KMS-11 (cell line): ENCODE results near the gene ZNF513.

Experiments used
- H2AFZ ChIP-seq: fragments of 200-600 bp; sonication (generic); 2 replicates; pipeline ENCODE4 v1.6.1; 2016; ENCODE audit warnings: antibody characterized with exemption, mixed run types, low read depth
- H3K27ac ChIP-seq: fragments of 200-600 bp; sonication (generic); 2 replicates; pipeline ENCODE4 v1.6.1; 2016; ENCODE audit warnings: mild to moderate bottlenecking, mixed run types
- H3K27me3 ChIP-seq: fragments of 200-600 bp; sonication (generic); 2 replicates; pipeline ENCODE4 v1.6.1; 2017; ENCODE audit warnings: mild to moderate bottlenecking, low read depth, mixed run types, moderate library complexity; ENCODE audit not compliant: insufficient read depth
- H3K36me3 ChIP-seq: fragments of 200-600 bp; sonication (generic); 2 replicates; pipeline ENCODE4 v1.6.1; 2017; ENCODE audit warnings: mild to moderate bottlenecking, mixed run types; ENCODE audit not compliant: insufficient read depth
- H3K4me1 ChIP-seq: fragments of 200-600 bp; sonication (generic); 2 replicates; pipeline ENCODE4 v1.6.1; 2016; ENCODE audit warnings: mild to moderate bottlenecking, low read depth, mixed run types; ENCODE audit not compliant: poor library complexity, severe bottlenecking
- H3K4me2 ChIP-seq: fragments of 200-600 bp; sonication (generic); 2 replicates; pipeline ENCODE4 v1.7.0; 2016; ENCODE audit warnings: mild to moderate bottlenecking, mixed run types
- H3K4me3 ChIP-seq: fragments of 200-600 bp; sonication (generic); IDR thresholded peaks from 2 replicates; pipeline ENCODE4 v1.6.1; 2017; ENCODE audit warnings: low read depth, low read length, mixed read lengths; ENCODE audit not compliant: insufficient read depth
- H3K79me2 ChIP-seq: fragments of 200-600 bp; sonication (generic); 2 replicates; pipeline ENCODE4 v1.6.1; 2016; ENCODE audit warnings: low read depth, mixed run types; ENCODE audit not compliant: insufficient read depth
- H3K9ac ChIP-seq: fragments of 200-600 bp; sonication (generic); 2 replicates; pipeline ENCODE4 v1.6.1; 2016; ENCODE audit warnings: mild to moderate bottlenecking, mixed run types
- H4K20me1 ChIP-seq: fragments of 200-600 bp; sonication (generic); 2 replicates; pipeline ENCODE4 v1.6.1; 2016; ENCODE audit warnings: mild to moderate bottlenecking, mixed run types; ENCODE audit not compliant: insufficient read depth
- TF ChIP-seq, protein P1 (sequence below): fragments of 200-600 bp; sonication (generic); conservative IDR thresholded peaks from 2 replicates; pipeline ENCODE4 v1.6.1; 2017; ENCODE audit warnings: low read depth, mild to moderate bottlenecking, antibody characterized with exemption, low read length, moderate library complexity, mixed read lengths

ZNF513 gene

DNA sequence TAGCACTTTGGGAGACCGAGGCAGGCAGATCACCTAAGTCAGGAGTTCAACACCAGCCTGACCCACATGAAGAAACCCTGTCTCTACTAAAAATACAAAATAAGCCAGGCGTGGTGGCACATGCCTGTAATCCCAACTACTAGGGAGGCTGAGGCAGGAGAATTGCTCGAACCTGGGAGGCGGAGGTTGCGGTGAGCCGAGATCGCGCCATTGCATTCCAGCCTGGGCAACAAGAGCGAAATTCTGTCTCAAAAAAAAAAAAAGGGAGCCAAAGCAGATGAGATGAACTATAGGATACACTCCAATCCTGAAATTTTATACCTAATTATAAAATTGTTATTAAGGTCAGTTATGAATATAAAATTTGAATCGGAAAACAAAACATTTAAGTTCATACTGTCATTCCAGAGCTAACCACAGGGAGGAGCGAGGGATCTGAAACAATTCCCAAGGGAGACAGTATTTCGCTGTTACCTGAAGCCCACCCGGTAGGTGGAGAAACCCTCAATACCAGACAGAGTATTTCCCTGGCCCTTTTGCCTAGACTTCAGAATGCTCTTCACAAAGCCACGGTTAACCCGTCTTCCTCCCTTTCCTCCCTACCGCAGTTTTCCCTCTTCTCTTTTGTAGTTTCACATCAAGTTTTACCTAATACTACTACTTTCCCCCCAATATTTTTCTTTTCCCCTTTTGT is 27.4 kb upstream of the ZNF513 start:
- Histone ChIP-seq H3K27me3 (no peaks in the 10 kb centered on the region), H3K36me3 (no peaks in the 10 kb centered on the region), H3K4me3 (no peak overlapping the region), H4K20me1 (peaks cover 16% of the 10 kb centered on the region; the same call in 1 of the 2 replicates), H3K27ac (peak overlapping the region; percentile 73; the same call in 1 of the 2 replicates), H2AFZ (no peak overlapping the region), H3K9ac (peak overlapping the region; percentile 85; the same call in 1 of the 2 replicates), H3K79me2 (peaks cover 64% of the 10 kb centered on the region), H3K4me2 (peak overlapping the region; percentile 77), H3K4me1 (peaks cover 36% of the 10 kb centered on the region)
- TF ChIP-seq, protein P1, sequence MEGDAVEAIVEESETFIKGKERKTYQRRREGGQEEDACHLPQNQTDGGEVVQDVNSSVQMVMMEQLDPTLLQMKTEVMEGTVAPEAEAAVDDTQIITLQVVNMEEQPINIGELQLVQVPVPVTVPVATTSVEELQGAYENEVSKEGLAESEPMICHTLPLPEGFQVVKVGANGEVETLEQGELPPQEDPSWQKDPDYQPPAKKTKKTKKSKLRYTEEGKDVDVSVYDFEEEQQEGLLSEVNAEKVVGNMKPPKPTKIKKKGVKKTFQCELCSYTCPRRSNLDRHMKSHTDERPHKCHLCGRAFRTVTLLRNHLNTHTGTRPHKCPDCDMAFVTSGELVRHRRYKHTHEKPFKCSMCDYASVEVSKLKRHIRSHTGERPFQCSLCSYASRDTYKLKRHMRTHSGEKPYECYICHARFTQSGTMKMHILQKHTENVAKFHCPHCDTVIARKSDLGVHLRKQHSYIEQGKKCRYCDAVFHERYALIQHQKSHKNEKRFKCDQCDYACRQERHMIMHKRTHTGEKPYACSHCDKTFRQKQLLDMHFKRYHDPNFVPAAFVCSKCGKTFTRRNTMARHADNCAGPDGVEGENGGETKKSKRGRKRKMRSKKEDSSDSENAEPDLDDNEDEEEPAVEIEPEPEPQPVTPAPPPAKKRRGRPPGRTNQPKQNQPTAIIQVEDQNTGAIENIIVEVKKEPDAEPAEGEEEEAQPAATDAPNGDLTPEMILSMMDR = peak; percentile 36; the same call in 1 of the 2 replicates

- H3K4me1 ChIP-seq = peaks cover 39% of the 10 kb centered on the region
- no peaks in the 10 kb centered on the region for H3K27me3 ChIP-seq
- TF ChIP-seq, protein P1 = no peak
- no peak overlapping the region for H3K9ac ChIP-seq
- H3K27ac ChIP-seq = no peak overlapping the region; the same call in 1 of the 2 replicates
- peaks cover 4% of the 10 kb centered on the region for H4K20me1 ChIP-seq
- H3K79me2 ChIP-seq = peaks cover 98% of the 10 kb centered on the region
- H3K36me3 ChIP-seq = no peaks in the 10 kb centered on the region
- H2AFZ ChIP-seq = no peak overlapping the region
- no peak overlapping the region for H3K4me2 ChIP-seq
- no peak overlapping the region for H3K4me3 ChIP-seq
Measured at GRCh38 chr2:27400348-27401135, 20.0 kb upstream of the ZNF513 start.

DNA sequence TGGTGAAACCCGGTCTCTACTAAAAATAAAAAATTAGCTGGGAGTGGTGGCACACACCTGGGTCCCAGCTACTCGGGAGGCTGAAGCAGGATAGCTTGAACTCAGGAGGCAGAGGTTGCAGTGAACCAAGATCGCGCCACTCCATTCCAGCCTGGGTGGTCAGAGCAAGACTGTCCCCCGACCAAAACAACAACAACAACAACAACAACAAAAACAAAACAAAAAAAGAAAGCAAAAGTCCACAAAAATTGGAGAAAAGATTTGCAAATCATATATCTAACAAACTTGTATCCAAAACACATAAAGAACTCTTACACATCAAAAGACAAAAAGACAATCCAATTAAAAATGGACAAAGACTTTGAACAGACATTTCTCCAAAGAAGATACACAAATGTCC is 18.4 kb upstream of the ZNF513 start:
- H4K20me1 ChIP-seq = peaks cover 4% of the 10 kb centered on the region
- no peak overlapping the region for H3K27ac ChIP-seq
- peaks cover 98% of the 10 kb centered on the region for H3K79me2 ChIP-seq
- H3K27me3 ChIP-seq = no peaks in the 10 kb centered on the region
- no peak overlapping the region for H3K4me2 ChIP-seq
- no peak overlapping the region for H3K4me3 ChIP-seq
- H3K9ac ChIP-seq = no peak overlapping the region
- TF ChIP-seq, protein P1 = no peak
- no peaks in the 10 kb centered on the region for H3K36me3 ChIP-seq
- peaks cover 32% of the 10 kb centered on the region for H3K4me1 ChIP-seq
- no peak overlapping the region for H2AFZ ChIP-seq

- no peak overlapping the region for H3K27ac ChIP-seq
- no peak overlapping the region for H3K4me2 ChIP-seq
- H3K36me3 ChIP-seq = no peaks in the 10 kb centered on the region
- H3K9ac ChIP-seq = no peak overlapping the region
- TF ChIP-seq, protein P1 = no peak
- H2AFZ ChIP-seq = no peak overlapping the region
- H4K20me1 ChIP-seq = 0 out of 2 replicates have a peak, but pooled peaks cover 5% of the 10 kb centered on the region
- no peak overlapping the region for H3K4me3 ChIP-seq
- peaks cover 6% of the 10 kb centered on the region for H3K4me1 ChIP-seq
- peaks cover 86% of the 10 kb centered on the region for H3K79me2 ChIP-seq
- H3K27me3 ChIP-seq = no peaks in the 10 kb centered on the region
Measured at GRCh38 chr2:27393225-27393624, 12.7 kb upstream of the ZNF513 start.
